ENCODE data around the gene SLC9C1. TPM values are rescaled to one million over a fixed set of nuclear protein-coding genes. Genes with fewer than 3 reads are reported as not detected.

Gene SLC9C1
- total RNA-seq, 4 donors from 2014 or later = not detected

- intact Hi-C loops (cut with DNase I; ENCODE audit: low total_unique reads) = no loop called here
- no peak overlapping the region for H3K27ac ChIP-seq
- peak; percentile 37 for DNase-seq
These were observed 156.9 kb downstream of the SLC9C1 start for GRCh38 chr3:112136959-112137693.

GRCh38 chr3:112136046-112136445 lies 158.0 kb downstream of the SLC9C1 start:
- in situ Hi-C loops (cut with MboI; ENCODE audit: low pct_ligation_motif_present in 1 of 4, low pct_unique_long_range_greater_than_20kb in 1 of 4, low sequenced_read_pairs in 3 of 4) = loop anchor here in 2 of 4 donors (25.0 kb wide), 1 partner anchor 376 kb away; no protein-coding TSS in a partner anchor
- intact Hi-C loops (cut with DNase I; ENCODE audit: low total_unique reads) = no loop called here
- Histone ChIP-seq H3K4me3 (no peak overlapping the region), H3K27ac (no peak overlapping the region), H3K9me3 (no peaks in the 10 kb centered on the region), H3K36me3 (no peaks in the 10 kb centered on the region), H3K4me1 (peaks cover 0 to 5% (median 0%) of the 10 kb centered on the region in 4 donors), H3K27me3 (no peaks in the 10 kb centered on the region)
- 67 to 69% methylated on average over 1 of the region's 1 CpG for WGBS, 2 donors (ENCODE audit: low coverage in 1 of 2)
- no peak for DNase-seq
- TF ChIP-seq POLR2AphosphoS5 (IDR thresholded peaks at IDR 0.05) (no peak), POLR2A (IDR thresholded peaks at IDR 0.05) (no peak), EP300 (IDR thresholded peaks at IDR 0.05; ENCODE audit: low read depth) (no peak)
- TF ChIP-seq, protein P1, sequence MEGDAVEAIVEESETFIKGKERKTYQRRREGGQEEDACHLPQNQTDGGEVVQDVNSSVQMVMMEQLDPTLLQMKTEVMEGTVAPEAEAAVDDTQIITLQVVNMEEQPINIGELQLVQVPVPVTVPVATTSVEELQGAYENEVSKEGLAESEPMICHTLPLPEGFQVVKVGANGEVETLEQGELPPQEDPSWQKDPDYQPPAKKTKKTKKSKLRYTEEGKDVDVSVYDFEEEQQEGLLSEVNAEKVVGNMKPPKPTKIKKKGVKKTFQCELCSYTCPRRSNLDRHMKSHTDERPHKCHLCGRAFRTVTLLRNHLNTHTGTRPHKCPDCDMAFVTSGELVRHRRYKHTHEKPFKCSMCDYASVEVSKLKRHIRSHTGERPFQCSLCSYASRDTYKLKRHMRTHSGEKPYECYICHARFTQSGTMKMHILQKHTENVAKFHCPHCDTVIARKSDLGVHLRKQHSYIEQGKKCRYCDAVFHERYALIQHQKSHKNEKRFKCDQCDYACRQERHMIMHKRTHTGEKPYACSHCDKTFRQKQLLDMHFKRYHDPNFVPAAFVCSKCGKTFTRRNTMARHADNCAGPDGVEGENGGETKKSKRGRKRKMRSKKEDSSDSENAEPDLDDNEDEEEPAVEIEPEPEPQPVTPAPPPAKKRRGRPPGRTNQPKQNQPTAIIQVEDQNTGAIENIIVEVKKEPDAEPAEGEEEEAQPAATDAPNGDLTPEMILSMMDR (IDR thresholded peaks at IDR 0.05) = no peak

More at GRCh38 chr3:112136959-112137693, 156.9 kb downstream of the SLC9C1 start:
- no peak overlapping the region for H3K4me3 ChIP-seq
- in situ Hi-C loops (cut with MboI; ENCODE audit: low pct_ligation_motif_present in 1 of 4, low pct_unique_long_range_greater_than_20kb in 1 of 4, low sequenced_read_pairs in 3 of 4) = loop anchor here in 2 of 4 donors (25.0 kb wide), 1 partner anchor 375 kb away; no protein-coding TSS in a partner anchor
- 36 to 44% methylated on average over 4 to 5 of the region's 5 CpGs for WGBS, 2 donors (ENCODE audit: low coverage in 1 of 2)
- no peaks in the 10 kb centered on the region for H3K9me3 ChIP-seq
- H3K4me1 ChIP-seq = peaks cover 0 to 5% (median 0%) of the 10 kb centered on the region in 4 donors
- H3K27me3 ChIP-seq = no peaks in the 10 kb centered on the region
- TF ChIP-seq, protein P1 (IDR thresholded peaks at IDR 0.05) = peak; percentile 16 to 47 (median 40)
- TF ChIP-seq POLR2A (IDR thresholded peaks at IDR 0.05) = no peak
- no peaks in the 10 kb centered on the region for H3K36me3 ChIP-seq

DNA sequence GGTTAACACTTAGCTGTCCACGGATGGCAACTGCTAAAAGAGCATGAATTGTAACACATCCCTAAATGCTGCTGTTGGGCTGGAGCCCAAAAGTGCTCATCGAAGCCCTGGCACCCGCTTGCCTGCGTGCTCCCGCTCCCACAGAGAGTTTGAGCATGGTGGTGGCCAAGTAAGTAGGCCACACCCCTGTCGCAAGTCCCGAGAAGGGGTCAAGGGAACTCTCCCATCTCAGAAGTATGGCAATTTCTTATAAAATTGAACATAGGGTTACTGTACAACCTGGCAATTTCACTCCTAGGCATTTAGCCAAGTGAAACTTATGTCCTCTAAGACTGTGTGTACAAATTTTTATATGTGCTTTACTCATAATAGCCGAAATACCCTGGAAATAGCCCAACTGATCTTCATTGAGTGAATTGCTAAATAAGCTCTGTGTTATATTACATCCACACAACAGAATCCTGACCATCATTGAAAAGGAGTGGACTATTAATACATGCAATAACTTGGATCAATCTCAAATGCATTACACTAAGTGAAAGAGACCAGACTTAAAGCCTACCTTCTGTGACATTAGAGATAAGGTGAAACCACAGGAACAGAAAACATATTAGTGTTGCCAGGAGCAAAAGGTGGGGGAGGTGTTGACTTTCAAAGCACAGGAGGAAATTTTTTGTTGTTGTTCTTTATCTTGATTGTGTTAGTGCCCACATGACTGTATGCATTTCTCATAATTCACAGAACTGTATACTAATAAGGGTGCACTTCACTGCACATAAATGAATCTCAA lies 159.5 kb downstream of the SLC9C1 start:
- Histone ChIP-seq H3K4me3 (no peak overlapping the region), H3K27me3 (no peaks in the 10 kb centered on the region), H3K9me3 (no peaks in the 10 kb centered on the region), H3K4me1 (peaks cover 0 to 5% (median 0%) of the 10 kb centered on the region in 4 donors), H3K36me3 (no peaks in the 10 kb centered on the region), H3K27ac (no peak overlapping the region)
- no peak for DNase-seq
- WGBS, 2 donors (ENCODE audit: low coverage in 1 of 2) = 62 to 71% methylated on average over 3 to 8 of the region's 8 CpGs
- in situ Hi-C loops (cut with MboI; ENCODE audit: low pct_ligation_motif_present in 1 of 4, low pct_unique_long_range_greater_than_20kb in 1 of 4, low sequenced_read_pairs in 3 of 4) (loop anchor here in 2 of 4 donors (25.0 kb wide), 1 partner anchor 378 kb away; no protein-coding TSS in a partner anchor), intact Hi-C loops (cut with DNase I; ENCODE audit: low total_unique reads) (no loop called here)
- no peak for TF ChIP-seq POLR2A (IDR thresholded peaks at IDR 0.05)
- TF ChIP-seq, protein P1 (IDR thresholded peaks at IDR 0.05) = no peak
- TF ChIP-seq EP300 (IDR thresholded peaks at IDR 0.05; ENCODE audit: low read depth) = no peak
- no peak for TF ChIP-seq POLR2AphosphoS5 (IDR thresholded peaks at IDR 0.05)
